ENCODE results near the gene C11orf65.

- TF ChIP-seq CTCF (IDR thresholded peaks at IDR 0.05) (no peak), EP300 (IDR thresholded peaks at IDR 0.05) (no peak)
These were observed 31.6 kb upstream of the C11orf65 start for GRCh38 chr11:108498816-108499408.

Data from ovary (tissue), 3 donors.